Measurements from ENCODE around the gene MIF.

The MIF gene

GRCh38 chr22:23901600-23901999 lies 7.4 kb downstream of the MIF start (continued):
- no peak for TF ChIP-seq CREB5 (CRISPR knock-in tag; IDR thresholded peaks at IDR 0.05; ENCODE audit: low read depth)
- TF ChIP-seq BACH2 (CRISPR knock-in tag; IDR thresholded peaks at IDR 0.05; ENCODE audit: borderline replicate concordance), result no peak
- TF ChIP-seq ZNF565 (CRISPR knock-in tag; conservative IDR thresholded peaks at IDR 0.05; ENCODE audit: low read depth), result no peak

GRCh38 chr22:23903328-23903971 lies 9.3 kb downstream of the MIF start:
- no peak for ATAC-seq
- TF ChIP-seq ZNF8 (CRISPR knock-in tag; IDR thresholded peaks at IDR 0.05), result no peak
- no peak for TF ChIP-seq CSRNP3 (CRISPR knock-in tag; IDR thresholded peaks at IDR 0.05)
- no peak for TF ChIP-seq RARB (CRISPR knock-in tag; IDR thresholded peaks at IDR 0.05)
- TF ChIP-seq POU6F1 (CRISPR knock-in tag; IDR thresholded peaks at IDR 0.05; ENCODE audit: borderline replicate concordance, low read depth), result no peak
- no peak for TF ChIP-seq ZNF70 (CRISPR knock-in tag; IDR thresholded peaks at IDR 0.05)
- TF ChIP-seq ZNF565 (CRISPR knock-in tag; conservative IDR thresholded peaks at IDR 0.05; ENCODE audit: low read depth), result no peak
- no peak for TF ChIP-seq OSR1 (CRISPR knock-in tag; IDR thresholded peaks at IDR 0.05)

GRCh38 chr22:23904573-23905254 lies 10.5 kb downstream of the MIF start:
- TF ChIP-seq CREB5 (CRISPR knock-in tag; IDR thresholded peaks at IDR 0.05; ENCODE audit: low read depth) (no peak), ESRRG (CRISPR knock-in tag; IDR thresholded peaks at IDR 0.05) (no peak), ZNF70 (CRISPR knock-in tag; IDR thresholded peaks at IDR 0.05) (no peak), ISL1 (CRISPR knock-in tag; IDR thresholded peaks at IDR 0.05) (no peak), TSHZ2 (CRISPR knock-in tag; IDR thresholded peaks at IDR 0.05) (no peak), PPARA (CRISPR knock-in tag; IDR thresholded peaks at IDR 0.05; ENCODE audit: borderline replicate concordance) (no peak), TOX (CRISPR knock-in tag; IDR thresholded peaks at IDR 0.05; ENCODE audit: borderline replicate concordance) (no peak)
- no peak for ATAC-seq

- no peak for ATAC-seq
- TF ChIP-seq BACH2 (CRISPR knock-in tag; IDR thresholded peaks at IDR 0.05; ENCODE audit: borderline replicate concordance), result no peak
- TF ChIP-seq CSRNP3 (CRISPR knock-in tag; IDR thresholded peaks at IDR 0.05), result no peak
- TF ChIP-seq ZFP3 (CRISPR knock-in tag; IDR thresholded peaks at IDR 0.05), result no peak
- no peak for TF ChIP-seq SNAI2 (CRISPR knock-in tag; IDR thresholded peaks at IDR 0.05)
- TF ChIP-seq RARB (CRISPR knock-in tag; IDR thresholded peaks at IDR 0.05), result no peak
- TF ChIP-seq ZNF70 (CRISPR knock-in tag; IDR thresholded peaks at IDR 0.05), result no peak
- no peak for TF ChIP-seq PATZ1 (CRISPR knock-in tag; IDR thresholded peaks at IDR 0.05; ENCODE audit: borderline replicate concordance)
- TF ChIP-seq ESRRG (CRISPR knock-in tag; IDR thresholded peaks at IDR 0.05), result no peak
- TF ChIP-seq ZNF8 (CRISPR knock-in tag; IDR thresholded peaks at IDR 0.05), result no peak
- no peak for TF ChIP-seq TOX (CRISPR knock-in tag; IDR thresholded peaks at IDR 0.05; ENCODE audit: borderline replicate concordance)
- TF ChIP-seq ZFP30 (CRISPR knock-in tag; IDR thresholded peaks at IDR 0.05), result no peak
- TF ChIP-seq OSR1 (CRISPR knock-in tag; IDR thresholded peaks at IDR 0.05), result no peak
- TF ChIP-seq TCF4 (CRISPR knock-in tag; IDR thresholded peaks at IDR 0.05; ENCODE audit: borderline replicate concordance), result no peak
- no peak for TF ChIP-seq ISL1 (CRISPR knock-in tag; IDR thresholded peaks at IDR 0.05)
- TF ChIP-seq GLIS3 (CRISPR knock-in tag; IDR thresholded peaks at IDR 0.05), result no peak
- TF ChIP-seq ZNF565 (CRISPR knock-in tag; conservative IDR thresholded peaks at IDR 0.05; ENCODE audit: low read depth), result no peak
Observed at GRCh38 chr22:23906641-23907040, 12.5 kb downstream of the MIF start.

Data from SK-N-SH treated with all-trans-retinoic acid at 6 μM for 48 hours (cell line).